Suprapubic skin (tissue), 3 donors: ENCODE measurements around the gene SMCO4.

Experiments
- CTCF ChIP-seq, 2 donors: fragments of 200-600 bp in 1 of 2; fragments of 450-650 bp in 1 of 2; sonication (generic) in 1 of 2; IDR thresholded peaks; one replicate each; pipeline ENCODE4 v1.5.1; 2016 to 2019; ENCODE audit warnings: antibody characterized with exemption in 2 of 2, mild to moderate bottlenecking in 1 of 2, moderate library complexity in 1 of 2
- EP300 ChIP-seq: sonication (generic); formaldehyde crosslinking; IDR thresholded peaks from one replicate; pipeline ENCODE4 v1.6.1; 2017; ENCODE audit warnings: antibody characterized with exemption
- POLR2A ChIP-seq, 2 donors: fragments of 450-650 bp; IDR thresholded peaks; one replicate each; pipeline ENCODE4 v1.6.1; 2017; ENCODE audit warnings: antibody characterized with exemption in 2 of 2, mild to moderate bottlenecking in 2 of 2, moderate library complexity in 2 of 2

GRCh38 chr11:93572171-93572570, 29.0 kb upstream of the SMCO4 start:
- TF ChIP-seq CTCF (IDR thresholded peaks at IDR 0.05): no peak
- TF ChIP-seq EP300: no peak
- no peak for TF ChIP-seq POLR2A (IDR thresholded peaks at IDR 0.05)
